ENCODE measurements around the gene LHX8.

DNA sequence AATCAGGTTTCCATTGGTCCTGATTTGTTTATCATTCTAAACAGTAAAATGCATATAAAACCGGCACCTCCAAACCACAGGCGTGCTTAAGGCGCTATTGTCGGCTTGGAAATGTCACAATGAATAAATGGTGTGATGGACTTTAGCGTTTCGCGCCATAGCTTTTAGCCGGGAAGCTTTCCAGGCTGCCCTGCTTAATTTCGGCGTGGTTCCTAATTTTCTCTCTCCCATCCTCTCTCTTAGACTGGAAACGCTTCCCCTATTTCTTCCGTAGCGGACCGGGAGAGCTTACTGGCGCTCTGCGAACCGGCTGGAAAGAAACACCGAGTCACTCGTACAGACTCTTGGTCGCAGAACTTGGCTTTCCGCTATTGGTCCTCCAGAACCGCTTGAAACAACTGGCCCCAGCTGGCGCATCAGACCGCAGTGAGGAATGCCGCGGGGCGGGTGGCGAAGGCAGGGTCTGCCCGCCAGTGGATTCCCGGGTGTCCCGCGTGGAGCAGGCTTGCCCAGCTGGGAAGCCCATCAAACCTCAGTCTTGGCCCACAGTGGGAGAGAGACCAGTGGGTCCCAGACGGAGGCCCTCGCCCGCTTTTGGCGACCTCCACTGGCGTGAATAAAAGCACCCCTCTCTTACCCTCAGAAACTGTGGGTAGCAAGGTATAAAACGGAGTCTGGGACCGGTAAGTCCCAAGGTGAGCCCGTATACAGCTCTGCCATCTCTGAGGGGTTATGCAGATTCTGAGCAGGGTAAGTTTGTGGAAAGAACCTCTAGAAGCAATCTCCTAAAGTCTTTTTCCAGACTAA, 4.0 kb upstream of the LHX8 start:
- TF ChIP-seq, protein P1, sequence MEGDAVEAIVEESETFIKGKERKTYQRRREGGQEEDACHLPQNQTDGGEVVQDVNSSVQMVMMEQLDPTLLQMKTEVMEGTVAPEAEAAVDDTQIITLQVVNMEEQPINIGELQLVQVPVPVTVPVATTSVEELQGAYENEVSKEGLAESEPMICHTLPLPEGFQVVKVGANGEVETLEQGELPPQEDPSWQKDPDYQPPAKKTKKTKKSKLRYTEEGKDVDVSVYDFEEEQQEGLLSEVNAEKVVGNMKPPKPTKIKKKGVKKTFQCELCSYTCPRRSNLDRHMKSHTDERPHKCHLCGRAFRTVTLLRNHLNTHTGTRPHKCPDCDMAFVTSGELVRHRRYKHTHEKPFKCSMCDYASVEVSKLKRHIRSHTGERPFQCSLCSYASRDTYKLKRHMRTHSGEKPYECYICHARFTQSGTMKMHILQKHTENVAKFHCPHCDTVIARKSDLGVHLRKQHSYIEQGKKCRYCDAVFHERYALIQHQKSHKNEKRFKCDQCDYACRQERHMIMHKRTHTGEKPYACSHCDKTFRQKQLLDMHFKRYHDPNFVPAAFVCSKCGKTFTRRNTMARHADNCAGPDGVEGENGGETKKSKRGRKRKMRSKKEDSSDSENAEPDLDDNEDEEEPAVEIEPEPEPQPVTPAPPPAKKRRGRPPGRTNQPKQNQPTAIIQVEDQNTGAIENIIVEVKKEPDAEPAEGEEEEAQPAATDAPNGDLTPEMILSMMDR (IDR thresholded peaks at IDR 0.05) = no peak
- no peak for TF ChIP-seq EZH2 (IDR thresholded peaks at IDR 0.05; ENCODE audit: borderline replicate concordance, insufficient read depth, low read depth, low read length, poor library complexity, severe bottlenecking)
